ENCODE measurements around the gene FLOT1. TPM values are rescaled to one million over a fixed set of nuclear protein-coding genes. Genes with fewer than 3 reads are reported as not detected.
A peak's percentile ranks its signal among the peaks of the same experiment; 100 is the strongest.

Gene FLOT1
- total RNA-seq, 1 donor from 2014 or later, result 77.6 TPM

GRCh38 chr6:30769088-30769852 lies 26.8 kb upstream of the FLOT1 start:
- H3K36me3 ChIP-seq (ENCODE audit: insufficient read depth, low read length), result no peaks in the 10 kb centered on the region
- no peaks in the 10 kb centered on the region for H3K79me2 ChIP-seq (ENCODE audit: insufficient read depth, low read length)
- Mint-ChIP-seq H3K36me3 (ENCODE audit: low read depth, unreplicated experiment) (peaks cover 7% of the 10 kb centered on the region), H3K27ac (ENCODE audit: unreplicated experiment) (peak overlapping the region; percentile 99), H3K4me3 (ENCODE audit: unreplicated experiment) (peak overlapping the region; percentile 73), H3K9me3 (ENCODE audit: unreplicated experiment) (no peaks in the 10 kb centered on the region), H3K4me1 (ENCODE audit: low read depth, unreplicated experiment) (peaks cover 46% of the 10 kb centered on the region), H3K27me3 (ENCODE audit: low read depth, unreplicated experiment) (no peaks in the 10 kb centered on the region)
- no peaks in the 10 kb centered on the region for H3K9me3 ChIP-seq (ENCODE audit: insufficient read depth, low read depth, low read length)
- H3K27me3 ChIP-seq (ENCODE audit: insufficient read depth, low read length), result no peaks in the 10 kb centered on the region
- peak overlapping the region; percentile 79 for H3K4me2 ChIP-seq (ENCODE audit: low read length)
- no peak for FAIRE-seq
- peak; percentile 97 for DNase-seq (ENCODE audit: low read depth)
- H3K27ac ChIP-seq (ENCODE audit: low read depth, low read length), result peak overlapping the region; percentile 99
- no peaks in the 10 kb centered on the region for H4K20me1 ChIP-seq (ENCODE audit: insufficient read depth, low read length)
- peaks cover 38% of the 10 kb centered on the region for H3K4me1 ChIP-seq (ENCODE audit: insufficient read depth, low read length)
- no peak overlapping the region for H2AFZ ChIP-seq (ENCODE audit: low read depth, low read length)
- peak overlapping the region; percentile 88 for H3K9ac ChIP-seq (ENCODE audit: low read length)
- TF ChIP-seq EZH2 (IDR thresholded peaks at IDR 0.05; ENCODE audit: insufficient read depth, low read length) (no peak), CTCF (IDR thresholded peaks at IDR 0.05; ENCODE audit: insufficient read depth, low read depth, low read length) (no peak)
- H3K4me3 ChIP-seq (ENCODE audit: insufficient read depth, low read depth, low read length), result peak overlapping the region; percentile 43

GRCh38 chr6:30768634-30769087 lies 26.2 kb upstream of the FLOT1 start:
- H3K27ac ChIP-seq (ENCODE audit: low read depth, low read length), result peak overlapping the region; percentile 99
- DNase-seq (ENCODE audit: low read depth) (peak; percentile 34), FAIRE-seq (no peak)
- no peak overlapping the region for H3K4me3 ChIP-seq (ENCODE audit: insufficient read depth, low read depth, low read length)
- Mint-ChIP-seq H3K36me3 (ENCODE audit: low read depth, unreplicated experiment) (peaks cover 6% of the 10 kb centered on the region), H3K27ac (ENCODE audit: unreplicated experiment) (peak overlapping the region; percentile 99), H3K9me3 (ENCODE audit: unreplicated experiment) (no peaks in the 10 kb centered on the region), H3K27me3 (ENCODE audit: low read depth, unreplicated experiment) (no peaks in the 10 kb centered on the region), H3K4me3 (ENCODE audit: unreplicated experiment) (peak overlapping the region; percentile 73), H3K4me1 (ENCODE audit: low read depth, unreplicated experiment) (peaks cover 49% of the 10 kb centered on the region)
- no peaks in the 10 kb centered on the region for H4K20me1 ChIP-seq (ENCODE audit: insufficient read depth, low read length)
- no peak for TF ChIP-seq EZH2 (IDR thresholded peaks at IDR 0.05; ENCODE audit: insufficient read depth, low read length)
- no peak for TF ChIP-seq CTCF (IDR thresholded peaks at IDR 0.05; ENCODE audit: insufficient read depth, low read depth, low read length)
- H3K4me1 ChIP-seq (ENCODE audit: insufficient read depth, low read length), result peaks cover 43% of the 10 kb centered on the region
- peak overlapping the region; percentile 79 for H3K4me2 ChIP-seq (ENCODE audit: low read length)
- no peaks in the 10 kb centered on the region for H3K9me3 ChIP-seq (ENCODE audit: insufficient read depth, low read depth, low read length)
- no peaks in the 10 kb centered on the region for H3K36me3 ChIP-seq (ENCODE audit: insufficient read depth, low read length)
- peak overlapping the region; percentile 88 for H3K9ac ChIP-seq (ENCODE audit: low read length)
- no peaks in the 10 kb centered on the region for H3K27me3 ChIP-seq (ENCODE audit: insufficient read depth, low read length)
- H2AFZ ChIP-seq (ENCODE audit: low read depth, low read length), result no peak overlapping the region
- H3K79me2 ChIP-seq (ENCODE audit: insufficient read depth, low read length), result no peaks in the 10 kb centered on the region

GRCh38 chr6:30767944-30768301 lies 25.4 kb upstream of the FLOT1 start:
- Mint-ChIP-seq H3K4me1 (ENCODE audit: low read depth, unreplicated experiment) (peaks cover 56% of the 10 kb centered on the region), H3K27ac (ENCODE audit: unreplicated experiment) (peak overlapping the region; percentile 99), H3K36me3 (ENCODE audit: low read depth, unreplicated experiment) (peaks cover 6% of the 10 kb centered on the region), H3K9me3 (ENCODE audit: unreplicated experiment) (no peaks in the 10 kb centered on the region), H3K27me3 (ENCODE audit: low read depth, unreplicated experiment) (no peaks in the 10 kb centered on the region), H3K4me3 (ENCODE audit: unreplicated experiment) (no peak overlapping the region)
- no peak overlapping the region for H2AFZ ChIP-seq (ENCODE audit: low read depth, low read length)
- H3K36me3 ChIP-seq (ENCODE audit: insufficient read depth, low read length), result no peaks in the 10 kb centered on the region
- no peaks in the 10 kb centered on the region for H4K20me1 ChIP-seq (ENCODE audit: insufficient read depth, low read length)
- H3K4me3 ChIP-seq (ENCODE audit: insufficient read depth, low read depth, low read length), result no peak overlapping the region
- H3K27ac ChIP-seq (ENCODE audit: low read depth, low read length), result peak overlapping the region; percentile 99
- DNase-seq (ENCODE audit: low read depth) (no peak), FAIRE-seq (no peak)
- no peaks in the 10 kb centered on the region for H3K9me3 ChIP-seq (ENCODE audit: insufficient read depth, low read depth, low read length)
- TF ChIP-seq EZH2 (IDR thresholded peaks at IDR 0.05; ENCODE audit: insufficient read depth, low read length) (no peak), CTCF (IDR thresholded peaks at IDR 0.05; ENCODE audit: insufficient read depth, low read depth, low read length) (no peak)
- H3K9ac ChIP-seq (ENCODE audit: low read length), result no peak overlapping the region
- H3K27me3 ChIP-seq (ENCODE audit: insufficient read depth, low read length), result no peaks in the 10 kb centered on the region
- no peaks in the 10 kb centered on the region for H3K79me2 ChIP-seq (ENCODE audit: insufficient read depth, low read length)
- H3K4me1 ChIP-seq (ENCODE audit: insufficient read depth, low read length), result peaks cover 47% of the 10 kb centered on the region
- no peak overlapping the region for H3K4me2 ChIP-seq (ENCODE audit: low read length)
